HG03060 (cell line): ENCODE results near the gene AIFM3.
"Not testable (repeated sequence)": the region's sequence is repeated elsewhere in the genome, so short reads cannot be mapped to it uniquely, and the experiment has no call there.

ENCODE experiments used
- ATAC-seq: cut with Tn5 transposase; IDR thresholded peaks from one replicate; pipeline ENCODE4 v1.9.1; 2021; ENCODE audit warnings: low read depth, moderate number of reproducible peaks; ENCODE audit not compliant: unreplicated experiment

AIFM3 gene

GRCh38 chr22:20966883-20967696 lies at the start of gene AIFM3:
TSS of gene AIFM3 (plus strand) at chr22:20967255. CDS start at chr22:20967945, 690 bp downstream.
- no peak for ATAC-seq

- ATAC-seq = no peak
Measured at GRCh38 chr22:20918663-20919218, 48.3 kb upstream of the AIFM3 start.

- ATAC-seq = no peak
Measured at GRCh38 chr22:20919718-20920117, 47.3 kb upstream of the AIFM3 start.

- no peak for ATAC-seq
Measured at GRCh38 chr22:20920881-20921203, 46.2 kb upstream of the AIFM3 start.

GRCh38 chr22:20922141-20922751 lies 44.8 kb upstream of the AIFM3 start:
- no peak for ATAC-seq

- no peak for ATAC-seq
Measured at GRCh38 chr22:20926243-20926642, 40.8 kb upstream of the AIFM3 start.

- no peak for ATAC-seq
Measured at GRCh38 chr22:20927940-20928572, 39.0 kb upstream of the AIFM3 start.

- ATAC-seq = no peak
Measured at GRCh38 chr22:20928573-20928967, 38.5 kb upstream of the AIFM3 start.

- no peak for ATAC-seq
Measured at GRCh38 chr22:20930004-20930403, 37.1 kb upstream of the AIFM3 start.

- not testable (repeated sequence) for ATAC-seq
Measured at GRCh38 chr22:20930435-20930834, 36.6 kb upstream of the AIFM3 start.

GRCh38 chr22:20931126-20931654 lies 35.9 kb upstream of the AIFM3 start:
- ATAC-seq = no peak

- no peak for ATAC-seq
Measured at GRCh38 chr22:20933910-20934309, 33.1 kb upstream of the AIFM3 start.

GRCh38 chr22:20935049-20935448 lies 32.0 kb upstream of the AIFM3 start:
- ATAC-seq = not testable (repeated sequence)

GRCh38 chr22:20935780-20936539 lies 31.1 kb upstream of the AIFM3 start:
- not testable (repeated sequence) for ATAC-seq

GRCh38 chr22:20937031-20937793 lies 29.8 kb upstream of the AIFM3 start:
- ATAC-seq = no peak

- ATAC-seq = no peak
Measured at GRCh38 chr22:20937794-20938671, 29.0 kb upstream of the AIFM3 start.

- not testable (repeated sequence) for ATAC-seq
Measured at GRCh38 chr22:20939457-20940185, 27.4 kb upstream of the AIFM3 start.

- ATAC-seq = no peak
Measured at GRCh38 chr22:20940186-20940651, 26.8 kb upstream of the AIFM3 start.
